GM19395 (cell line): ENCODE results near the gene ME3.

Source experiments
- ATAC-seq: cut with Tn5 transposase; IDR thresholded peaks from one replicate; pipeline ENCODE4 v1.9.1; 2021; ENCODE audit warnings: mild to moderate bottlenecking, moderate library complexity; ENCODE audit not compliant: unreplicated experiment

Gene ME3

GRCh38 chr11:86693518-86693917 lies 21.1 kb upstream of the ME3 start:
- no peak for ATAC-seq

- no peak for ATAC-seq
Measured at GRCh38 chr11:86692746-86693145, 20.3 kb upstream of the ME3 start.

GRCh38 chr11:86692317-86692716 lies 19.9 kb upstream of the ME3 start:
- ATAC-seq: no peak

- ATAC-seq: peak; percentile 81
Measured at GRCh38 chr11:86688398-86689179, 16.2 kb upstream of the ME3 start.

- no peak for ATAC-seq
Measured at GRCh38 chr11:86687185-86687778, 14.9 kb upstream of the ME3 start.

- ATAC-seq: no peak
Measured at GRCh38 chr11:86686531-86686930, 14.1 kb upstream of the ME3 start.

GRCh38 chr11:86681483-86681756 lies 9.0 kb upstream of the ME3 start:
- ATAC-seq: no peak

DNA sequence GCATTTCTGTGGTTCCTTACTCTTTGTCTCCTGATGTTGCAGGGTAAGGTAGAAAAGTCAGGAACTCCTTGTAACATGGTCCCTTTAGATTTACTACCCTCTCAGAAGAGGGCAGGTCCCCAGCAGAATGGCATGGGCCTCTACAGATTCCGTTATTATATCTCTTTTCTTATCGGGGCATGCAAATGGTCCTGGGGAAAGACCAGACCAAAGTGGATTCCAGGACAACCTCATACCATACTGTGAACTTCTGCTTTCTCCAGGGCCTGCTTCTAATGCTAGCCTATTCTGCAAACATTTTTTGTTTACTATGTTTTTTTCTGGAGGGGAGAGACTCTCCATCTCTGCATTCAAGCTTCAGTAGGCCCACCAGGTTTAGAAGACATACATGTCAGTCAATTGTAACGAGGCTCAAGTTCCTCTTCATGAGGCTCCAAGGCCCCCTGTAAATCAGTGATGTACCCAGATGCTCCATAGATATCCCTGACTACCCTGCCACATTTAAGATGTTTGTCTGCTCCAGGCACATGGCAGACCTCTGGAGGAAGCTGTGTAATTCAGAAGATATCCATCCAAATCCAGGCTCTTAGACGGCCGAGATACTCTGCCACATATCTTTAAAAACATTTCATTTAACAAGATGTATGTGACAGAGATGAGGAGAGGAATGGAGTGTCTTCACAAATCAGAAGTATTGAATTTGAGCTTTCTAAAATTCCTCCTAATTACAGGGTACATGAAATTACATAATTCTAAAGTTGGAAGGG lies 8.5 kb upstream of the ME3 start:
- no peak for ATAC-seq

DNA sequence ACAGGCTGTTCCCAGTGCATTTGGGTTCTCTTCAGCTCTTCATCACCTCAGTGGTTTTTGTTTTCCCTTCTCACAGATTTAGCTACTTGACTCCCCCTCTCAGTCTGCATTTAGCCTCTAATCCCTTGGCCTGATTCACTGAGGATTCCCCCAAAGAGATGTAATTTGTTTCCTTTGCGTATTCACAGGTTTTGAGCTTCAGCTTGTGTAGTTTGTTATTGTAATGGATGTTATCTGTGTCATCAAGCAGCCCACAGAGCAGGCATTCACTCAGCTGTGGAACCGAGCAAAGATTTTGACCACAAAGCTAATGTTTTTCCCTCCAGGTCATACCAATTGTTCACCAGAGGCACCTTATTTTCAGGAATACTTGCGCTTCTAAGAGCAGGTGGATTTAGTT lies 6.4 kb upstream of the ME3 start:
- ATAC-seq: no peak

DNA sequence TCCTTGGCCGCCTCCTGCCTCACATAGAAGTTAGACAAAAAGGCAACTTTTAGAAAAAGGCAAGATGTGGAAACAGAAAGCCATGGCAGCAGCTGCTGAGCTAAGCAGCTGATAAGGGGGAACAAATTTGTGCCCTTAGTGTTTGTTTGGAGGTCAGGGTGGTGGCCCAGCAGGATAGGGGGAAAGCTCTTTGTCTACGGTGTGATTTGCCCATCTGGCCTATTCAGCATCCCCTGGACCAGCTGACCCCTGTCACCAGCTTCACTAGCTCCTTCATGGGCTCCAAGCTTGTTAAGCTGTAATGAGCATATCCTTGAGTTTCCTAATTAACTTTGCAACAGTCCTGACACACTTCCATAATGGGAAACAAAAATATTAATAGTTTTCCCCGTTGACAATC lies 5.9 kb upstream of the ME3 start:
- ATAC-seq: no peak

DNA sequence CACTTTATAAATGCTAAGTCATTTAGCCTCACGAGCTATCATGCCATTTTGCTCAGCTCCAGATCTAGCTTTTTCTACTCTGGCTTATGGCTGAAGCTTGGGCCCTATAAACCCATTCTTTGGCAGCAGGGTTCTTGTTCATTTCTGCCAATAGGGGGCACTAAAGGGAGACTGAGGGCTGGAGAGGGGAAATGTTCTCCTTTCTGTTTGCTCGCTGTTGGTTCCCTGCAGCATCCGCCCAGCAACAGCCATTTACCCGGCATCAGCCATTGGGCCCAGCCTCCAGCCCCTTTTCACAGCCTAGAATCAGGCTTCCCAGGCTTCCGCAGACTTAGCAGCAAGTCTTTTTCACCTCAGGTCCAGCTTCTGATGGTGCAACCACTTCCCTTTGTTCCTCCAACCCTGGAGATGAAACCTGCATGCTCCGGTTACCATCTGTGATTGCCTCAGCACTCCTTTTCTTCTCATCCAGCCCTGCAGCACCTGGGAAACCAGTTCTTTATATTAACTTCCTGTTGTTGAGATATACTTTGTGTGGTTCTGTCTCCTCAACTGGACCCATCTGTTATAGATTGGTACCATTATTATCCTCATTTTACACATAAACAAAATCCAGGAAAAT lies 4.2 kb upstream of the ME3 start:
- no peak for ATAC-seq

DNA sequence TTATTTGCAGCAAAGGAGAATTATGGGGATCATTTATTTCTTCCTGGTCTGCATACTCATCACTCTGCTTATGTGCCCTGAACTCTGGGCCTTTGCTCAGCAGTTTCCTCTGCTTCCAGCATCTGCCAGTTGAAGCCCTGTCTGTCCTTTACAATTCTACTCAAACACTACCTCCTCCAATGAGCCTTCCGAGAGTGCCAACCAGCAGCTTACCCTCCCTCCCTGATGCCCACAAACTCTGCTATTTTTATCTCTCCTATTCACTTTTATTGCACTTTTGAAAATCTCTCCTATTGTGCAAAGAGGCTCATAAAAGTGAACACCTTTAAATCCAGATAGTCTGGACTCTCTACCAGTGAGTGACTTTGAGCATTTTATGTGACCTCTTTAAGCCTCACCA lies 3.6 kb upstream of the ME3 start:
- ATAC-seq: no peak

DNA sequence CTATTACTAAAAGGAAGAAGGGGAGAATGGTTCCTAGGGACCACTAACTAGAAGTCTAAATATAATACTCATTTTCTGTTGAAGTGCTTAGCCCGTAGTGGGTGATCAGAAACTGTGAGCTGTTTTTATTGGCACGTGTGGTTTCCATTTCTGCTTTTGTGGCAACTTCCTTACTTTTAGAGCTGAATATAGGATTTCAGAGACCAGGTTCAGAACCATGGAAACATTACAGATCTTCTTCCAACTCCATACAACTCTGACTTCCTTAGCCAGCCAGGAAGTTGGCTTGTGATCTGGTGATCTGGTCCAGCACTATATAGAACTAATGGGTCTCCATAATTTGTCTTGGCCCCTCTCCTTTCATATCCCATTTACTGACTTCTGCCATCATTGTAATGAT lies 2.6 kb upstream of the ME3 start:
- ATAC-seq: no peak

- ATAC-seq: no peak
Measured at GRCh38 chr11:86673872-86674750, 1.7 kb upstream of the ME3 start.

GRCh38 chr11:86673055-86673843 lies 833 bp upstream of the ME3 start:
- no peak for ATAC-seq

- peak; percentile 30 for ATAC-seq
Measured at GRCh38 chr11:86671531-86672006, 847 bp downstream of the ME3 start.

GRCh38 chr11:86670911-86671310 lies 1.5 kb downstream of the ME3 start:
- ATAC-seq: no peak

- no peak for ATAC-seq
Measured at GRCh38 chr11:86670181-86670580, 2.2 kb downstream of the ME3 start.

GRCh38 chr11:86669424-86669823 lies 3.0 kb downstream of the ME3 start:
- ATAC-seq: no peak

DNA sequence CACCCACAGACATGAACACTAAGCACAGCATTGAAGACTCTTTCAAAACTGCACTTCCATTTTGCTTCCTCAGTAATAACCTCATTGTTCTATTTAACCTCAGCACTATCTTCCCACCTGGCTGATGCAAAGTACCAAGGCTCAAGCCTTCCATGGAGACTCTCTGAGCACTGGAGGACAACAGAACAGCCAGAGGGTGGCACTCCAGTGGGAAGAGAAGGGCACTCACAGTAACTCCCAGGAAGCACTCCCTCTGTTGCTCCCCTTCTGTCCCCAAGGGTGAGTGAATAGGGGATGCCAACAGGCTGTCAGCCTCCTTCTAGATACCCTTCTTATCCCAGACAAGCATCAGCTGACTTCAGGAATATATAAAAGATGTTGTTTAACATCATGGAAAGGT lies 3.5 kb downstream of the ME3 start:
- ATAC-seq: no peak
